GM18505 (cell line): ENCODE results near the gene ABCC3.

Experiments
- ATAC-seq: cut with Tn5 transposase; IDR thresholded peaks from one replicate; pipeline ENCODE4 v1.9.1; 2021; ENCODE audit not compliant: unreplicated experiment
- POLR2A ChIP-seq: IDR thresholded peaks from 4 replicates; pipeline ENCODE4 v1.6.1; 2011; ENCODE audit warnings: borderline replicate concordance; ENCODE audit not compliant: insufficient read depth, insufficient read length; ENCODE audit errors: extremely low read depth

ABCC3 gene

GRCh38 chr17:50614471-50615051, 20.1 kb upstream of the ABCC3 start:
- ATAC-seq, result no peak

GRCh38 chr17:50615828-50616227, 18.9 kb upstream of the ABCC3 start:
- no peak for TF ChIP-seq POLR2A
- ATAC-seq, result no peak

More at GRCh38 chr17:50614471-50615051, 20.1 kb upstream of the ABCC3 start:
- no peak for TF ChIP-seq POLR2A

- no peak for ATAC-seq
- no peak for TF ChIP-seq POLR2A
Measured at GRCh38 chr17:50618300-50618699, 16.4 kb upstream of the ABCC3 start.

- no peak for TF ChIP-seq POLR2A
- no peak for ATAC-seq
Measured at GRCh38 chr17:50618941-50619340, 15.7 kb upstream of the ABCC3 start.

- ATAC-seq, result no peak
- TF ChIP-seq POLR2A, result no peak
Measured at GRCh38 chr17:50619489-50619888, 15.2 kb upstream of the ABCC3 start.

- TF ChIP-seq POLR2A, result no peak
- ATAC-seq, result no peak
Measured at GRCh38 chr17:50620237-50620636, 14.4 kb upstream of the ABCC3 start.

GRCh38 chr17:50620858-50621257, 13.8 kb upstream of the ABCC3 start:
- TF ChIP-seq POLR2A, result no peak
- ATAC-seq, result no peak

- no peak for TF ChIP-seq POLR2A
- ATAC-seq, result no peak
Measured at GRCh38 chr17:50621574-50622031, 13.1 kb upstream of the ABCC3 start.

GRCh38 chr17:50624321-50624934, 10.3 kb upstream of the ABCC3 start:
- TF ChIP-seq POLR2A, result no peak
- ATAC-seq, result no peak

- no peak for ATAC-seq
- TF ChIP-seq POLR2A, result no peak
Measured at GRCh38 chr17:50625032-50625871, 9.4 kb upstream of the ABCC3 start.

GRCh38 chr17:50626037-50626574, 8.6 kb upstream of the ABCC3 start:
- ATAC-seq, result no peak
- TF ChIP-seq POLR2A, result no peak

- no peak for TF ChIP-seq POLR2A
- no peak for ATAC-seq
Measured at GRCh38 chr17:50627036-50627781, 7.5 kb upstream of the ABCC3 start.
